Cerebellar nuclear complex (tissue), 1 donor: ENCODE results near the gene COL4A1.

ENCODE experiments used
- DNase-seq, 2 experiments: peaks; one replicate each; lab custom pipeline; 2025; lab: John Stamatoyannopoulos, UW

COL4A1 gene

GRCh38 chr13:110306960-110307766 is at the start of gene COL4A1, which contains the start of gene COL4A2:
TSS of gene COL4A1 (minus strand) at chr13:110307157. CDS start at chr13:110307027, 130 bp downstream.
TSS of gene COL4A2 (plus strand) at chr13:110307284. CDS start at chr13:110307904, 620 bp downstream.
- no peak for DNase-seq

- DNase-seq = no peak
Observed at GRCh38 chr13:110356362-110356761, 49.4 kb upstream of the COL4A1 start.

- no peak for DNase-seq
Observed at GRCh38 chr13:110354715-110355473, 47.9 kb upstream of the COL4A1 start.

- no peak for DNase-seq
Observed at GRCh38 chr13:110354123-110354627, 47.2 kb upstream of the COL4A1 start.

GRCh38 chr13:110353339-110353977 is 46.5 kb upstream of the COL4A1 start:
- DNase-seq = no peak

- DNase-seq = no peak
Observed at GRCh38 chr13:110352735-110353134, 45.8 kb upstream of the COL4A1 start.

- no peak for DNase-seq
Observed at GRCh38 chr13:110351636-110352420, 44.9 kb upstream of the COL4A1 start.

GRCh38 chr13:110350509-110350908 is 43.6 kb upstream of the COL4A1 start:
- DNase-seq = no peak

- no peak for DNase-seq
Observed at GRCh38 chr13:110350049-110350448, 43.1 kb upstream of the COL4A1 start.

GRCh38 chr13:110349239-110349638 is 42.3 kb upstream of the COL4A1 start:
- no peak for DNase-seq

GRCh38 chr13:110348309-110349105 is 41.5 kb upstream of the COL4A1 start:
- DNase-seq = no peak

GRCh38 chr13:110347535-110348308 is 40.8 kb upstream of the COL4A1 start:
- no peak for DNase-seq

GRCh38 chr13:110347088-110347487 is 40.1 kb upstream of the COL4A1 start:
- DNase-seq = no peak

GRCh38 chr13:110346661-110347067 is 39.7 kb upstream of the COL4A1 start:
- no peak for DNase-seq

- DNase-seq = no peak
Observed at GRCh38 chr13:110345701-110346100, 38.7 kb upstream of the COL4A1 start.

GRCh38 chr13:110345266-110345665 is 38.3 kb upstream of the COL4A1 start:
- no peak for DNase-seq

GRCh38 chr13:110344320-110344719 is 37.4 kb upstream of the COL4A1 start:
- no peak for DNase-seq

- no peak for DNase-seq
Observed at GRCh38 chr13:110343241-110343865, 36.4 kb upstream of the COL4A1 start.

GRCh38 chr13:110342474-110342873 is 35.5 kb upstream of the COL4A1 start:
- DNase-seq = no peak
